ENCODE data around the gene PDHX.

The PDHX gene

GRCh38 chr11:34916843-34917770, 689 bp downstream of the PDHX start:
- H3K27ac ChIP-seq = peak overlapping the region; percentile 58; the same call in 1 of the 2 replicates
- H3K4me3 ChIP-seq = peak overlapping the region; percentile 97
- H3K9ac ChIP-seq (ENCODE audit: insufficient read length) = peak overlapping the region; percentile 93
- no peak for TF ChIP-seq FOXP2 (optimal IDR thresholded peaks at IDR 0.05; ENCODE audit: control extremely low read depth, extremely low read length, insufficient read depth)
- TF ChIP-seq POLR2AphosphoS5 (IDR thresholded peaks at IDR 0.05; ENCODE audit: borderline replicate concordance, low read depth, low read length) = no peak
- no peak for TF ChIP-seq EZH2 (IDR thresholded peaks at IDR 0.05)
- peaks cover 9% of the 10 kb centered on the region for H3K36me3 ChIP-seq (ENCODE audit: insufficient read depth, low read length)
- H3K9me3 ChIP-seq (ENCODE audit: low read depth, low read length) = no peaks in the 10 kb centered on the region
- DNase-seq (ENCODE audit: low read depth, low spot score) = no peak

- no peak for TF ChIP-seq EZH2 (IDR thresholded peaks at IDR 0.05)
- TF ChIP-seq FOXP2 (optimal IDR thresholded peaks at IDR 0.05; ENCODE audit: control extremely low read depth, extremely low read length, insufficient read depth) = no peak
- TF ChIP-seq POLR2AphosphoS5 (IDR thresholded peaks at IDR 0.05; ENCODE audit: borderline replicate concordance, low read depth, low read length) = no peak
- Histone ChIP-seq H3K27ac (no peak overlapping the region), H3K4me3 (no peak overlapping the region), H3K36me3 (ENCODE audit: insufficient read depth, low read length) (no peaks in the 10 kb centered on the region), H3K9ac (ENCODE audit: insufficient read length) (no peak overlapping the region), H3K9me3 (ENCODE audit: low read depth, low read length) (no peaks in the 10 kb centered on the region)
- no peak for DNase-seq (ENCODE audit: low read depth, low spot score)
These were observed 4.7 kb downstream of the PDHX start for GRCh38 chr11:34921156-34921555.

GRCh38 chr11:34924714-34925113, 8.3 kb downstream of the PDHX start:
- Histone ChIP-seq H3K9me3 (ENCODE audit: low read depth, low read length) (no peaks in the 10 kb centered on the region), H3K4me3 (no peak overlapping the region), H3K27ac (no peak overlapping the region), H3K36me3 (ENCODE audit: insufficient read depth, low read length) (no peaks in the 10 kb centered on the region), H3K9ac (ENCODE audit: insufficient read length) (no peak overlapping the region)
- TF ChIP-seq POLR2AphosphoS5 (IDR thresholded peaks at IDR 0.05; ENCODE audit: borderline replicate concordance, low read depth, low read length) = no peak
- TF ChIP-seq FOXP2 (optimal IDR thresholded peaks at IDR 0.05; ENCODE audit: control extremely low read depth, extremely low read length, insufficient read depth) = no peak
- TF ChIP-seq EZH2 (IDR thresholded peaks at IDR 0.05) = no peak
- no peak for DNase-seq (ENCODE audit: low read depth, low spot score)

- no peaks in the 10 kb centered on the region for H3K36me3 ChIP-seq (ENCODE audit: insufficient read depth, low read length)
- H3K9ac ChIP-seq (ENCODE audit: insufficient read length) = no peak overlapping the region
- peak overlapping the region; percentile 65 for H3K27ac ChIP-seq
- TF ChIP-seq POLR2AphosphoS5 (IDR thresholded peaks at IDR 0.05; ENCODE audit: borderline replicate concordance, low read depth, low read length) (no peak), FOXP2 (optimal IDR thresholded peaks at IDR 0.05; ENCODE audit: control extremely low read depth, extremely low read length, insufficient read depth) (no peak)
- DNase-seq (ENCODE audit: low read depth, low spot score) = peak; percentile 48
- H3K4me3 ChIP-seq = peak overlapping the region; percentile 55
- no peaks in the 10 kb centered on the region for H3K9me3 ChIP-seq (ENCODE audit: low read depth, low read length)
These were observed 9.8 kb downstream of the PDHX start for GRCh38 chr11:34926101-34926830.

- Histone ChIP-seq H3K9me3 (ENCODE audit: low read depth, low read length) (no peaks in the 10 kb centered on the region), H3K4me3 (peak overlapping the region; percentile 55; the same call in 1 of the 2 replicates), H3K36me3 (ENCODE audit: insufficient read depth, low read length) (no peaks in the 10 kb centered on the region), H3K9ac (ENCODE audit: insufficient read length) (no peak overlapping the region), H3K27ac (peak overlapping the region; percentile 65)
- no peak for TF ChIP-seq FOXP2 (optimal IDR thresholded peaks at IDR 0.05; ENCODE audit: control extremely low read depth, extremely low read length, insufficient read depth)
- no peak for TF ChIP-seq EZH2 (IDR thresholded peaks at IDR 0.05)
- TF ChIP-seq POLR2AphosphoS5 (IDR thresholded peaks at IDR 0.05; ENCODE audit: borderline replicate concordance, low read depth, low read length) = no peak
- DNase-seq (ENCODE audit: low read depth, low spot score) = no peak
These were observed 10.4 kb downstream of the PDHX start for GRCh38 chr11:34926831-34927132.

GRCh38 chr11:34928268-34928959, 12.0 kb downstream of the PDHX start:
- Histone ChIP-seq H3K36me3 (ENCODE audit: insufficient read depth, low read length) (peaks cover 6% of the 10 kb centered on the region; the same call in 1 of the 2 replicates), H3K9me3 (ENCODE audit: low read depth, low read length) (no peaks in the 10 kb centered on the region), H3K9ac (ENCODE audit: insufficient read length) (no peak overlapping the region), H3K4me3 (no peak overlapping the region), H3K27ac (no peak overlapping the region)
- no peak for DNase-seq (ENCODE audit: low read depth, low spot score)
- no peak for TF ChIP-seq FOXP2 (optimal IDR thresholded peaks at IDR 0.05; ENCODE audit: control extremely low read depth, extremely low read length, insufficient read depth)

GRCh38 chr11:34928960-34929680, 12.7 kb downstream of the PDHX start:
- DNase-seq (ENCODE audit: low read depth, low spot score) = no peak
- Histone ChIP-seq H3K9ac (ENCODE audit: insufficient read length) (no peak overlapping the region), H3K9me3 (ENCODE audit: low read depth, low read length) (no peaks in the 10 kb centered on the region), H3K4me3 (no peak overlapping the region), H3K36me3 (ENCODE audit: insufficient read depth, low read length) (peaks cover 8% of the 10 kb centered on the region; the same call in 1 of the 2 replicates), H3K27ac (no peak overlapping the region)
- no peak for TF ChIP-seq POLR2AphosphoS5 (IDR thresholded peaks at IDR 0.05; ENCODE audit: borderline replicate concordance, low read depth, low read length)
- TF ChIP-seq EZH2 (IDR thresholded peaks at IDR 0.05) = no peak
- no peak for TF ChIP-seq FOXP2 (optimal IDR thresholded peaks at IDR 0.05; ENCODE audit: control extremely low read depth, extremely low read length, insufficient read depth)

All from SK-N-MC (cell line).